ENCODE measurements around the gene FAM181A.

The FAM181A gene

DNA sequence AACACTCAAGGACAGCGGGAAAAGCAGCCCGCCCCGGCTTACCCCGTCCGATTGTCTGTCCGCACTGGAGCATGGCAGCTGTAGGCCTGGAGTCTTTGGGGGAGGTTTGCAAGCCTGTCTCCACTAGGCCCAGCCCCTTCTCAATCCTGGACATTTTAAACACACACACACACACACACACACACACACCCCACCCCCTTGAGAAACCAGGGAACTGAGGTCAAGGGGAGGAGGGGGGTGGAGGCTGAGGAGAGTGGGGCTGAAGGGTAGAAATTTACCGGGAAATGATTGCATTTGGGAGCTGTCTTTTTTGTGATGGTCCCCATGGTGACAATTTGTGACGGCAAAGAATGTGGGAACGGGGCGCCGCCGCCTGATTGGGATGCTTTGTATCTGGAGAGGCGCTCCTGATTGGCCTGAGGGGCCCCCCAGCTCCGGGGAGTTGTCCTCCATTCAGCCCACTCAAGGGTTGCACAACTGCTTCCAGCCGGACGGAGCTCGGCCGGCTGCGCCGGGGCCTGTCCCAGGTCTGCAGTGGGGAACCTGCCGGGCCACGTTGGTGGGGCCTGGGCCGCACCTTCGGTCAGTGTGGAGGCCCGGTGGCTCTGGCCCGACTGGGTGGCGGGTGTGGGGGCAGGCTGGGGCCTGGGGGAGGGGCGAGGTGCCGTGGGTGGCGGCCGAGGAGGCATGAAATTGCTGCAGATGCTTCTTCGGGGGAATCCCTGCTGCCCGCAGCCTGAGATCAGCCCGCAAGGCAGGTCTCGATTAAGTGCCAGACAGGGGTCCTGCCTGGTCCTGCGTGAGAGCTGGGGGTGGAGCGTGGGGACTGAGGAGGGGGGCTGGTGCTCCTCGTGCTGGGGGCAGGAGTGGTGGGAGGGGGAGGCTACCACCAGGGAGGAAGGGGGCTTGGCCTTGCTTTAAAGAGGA, at the start of gene FAM181A:
FAM181A (plus strand) TSS at position 472 of the 927 bp plus-strand sequence. CDS start 942 bp downstream, outside the sequence.
- Mint-ChIP-seq H3K27me3 (peaks cover 9% of the 10 kb centered on the region), H3K9me3 (no peaks in the 10 kb centered on the region), H3K4me3 (no peak within 1 kb of the TSS), H3K36me3 (no peaks in the 10 kb centered on the region), H3K27ac (no peak within 1 kb of the TSS), H3K4me1 (no peaks in the 10 kb centered on the region)
- ATAC-seq = peak; percentile 43

DNA sequence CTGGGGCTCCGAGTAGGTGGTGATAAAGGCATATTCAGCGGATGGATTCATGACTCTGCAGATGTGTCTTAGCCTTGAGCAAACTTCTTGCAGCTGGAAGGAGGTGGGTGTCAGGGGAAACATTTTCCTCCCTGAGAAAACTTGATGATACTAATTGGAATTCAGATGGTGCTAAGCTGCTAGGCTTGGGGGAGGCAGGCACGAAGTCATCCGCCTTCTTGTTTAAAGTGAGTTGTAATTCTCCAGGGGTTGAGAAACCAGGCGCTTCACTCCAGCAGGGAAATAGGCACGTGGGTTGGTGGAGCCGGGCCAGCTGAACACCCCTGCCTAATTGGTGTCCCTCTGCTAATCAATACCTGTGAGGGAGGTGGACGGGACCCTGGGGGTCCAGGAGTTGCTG, 48.9 kb upstream of the FAM181A start:
- H3K9me3 Mint-ChIP-seq = peaks cover 7% of the 10 kb centered on the region
- no peaks in the 10 kb centered on the region for H3K36me3 Mint-ChIP-seq
- ATAC-seq = no peak
- H3K27ac Mint-ChIP-seq = no peak overlapping the region
- peaks cover 6% of the 10 kb centered on the region for H3K4me1 Mint-ChIP-seq
- no peak overlapping the region for H3K4me3 Mint-ChIP-seq
- peaks cover 23% of the 10 kb centered on the region for H3K27me3 Mint-ChIP-seq

- no peaks in the 10 kb centered on the region for H3K36me3 Mint-ChIP-seq
- H3K9me3 Mint-ChIP-seq = peaks cover 7% of the 10 kb centered on the region
- ATAC-seq = no peak
- no peak overlapping the region for H3K27ac Mint-ChIP-seq
- no peak overlapping the region for H3K4me3 Mint-ChIP-seq
- peaks cover 23% of the 10 kb centered on the region for H3K27me3 Mint-ChIP-seq
- peaks cover 6% of the 10 kb centered on the region for H3K4me1 Mint-ChIP-seq
These were observed 48.3 kb upstream of the FAM181A start for GRCh38 chr14:93878871-93879270.

DNA sequence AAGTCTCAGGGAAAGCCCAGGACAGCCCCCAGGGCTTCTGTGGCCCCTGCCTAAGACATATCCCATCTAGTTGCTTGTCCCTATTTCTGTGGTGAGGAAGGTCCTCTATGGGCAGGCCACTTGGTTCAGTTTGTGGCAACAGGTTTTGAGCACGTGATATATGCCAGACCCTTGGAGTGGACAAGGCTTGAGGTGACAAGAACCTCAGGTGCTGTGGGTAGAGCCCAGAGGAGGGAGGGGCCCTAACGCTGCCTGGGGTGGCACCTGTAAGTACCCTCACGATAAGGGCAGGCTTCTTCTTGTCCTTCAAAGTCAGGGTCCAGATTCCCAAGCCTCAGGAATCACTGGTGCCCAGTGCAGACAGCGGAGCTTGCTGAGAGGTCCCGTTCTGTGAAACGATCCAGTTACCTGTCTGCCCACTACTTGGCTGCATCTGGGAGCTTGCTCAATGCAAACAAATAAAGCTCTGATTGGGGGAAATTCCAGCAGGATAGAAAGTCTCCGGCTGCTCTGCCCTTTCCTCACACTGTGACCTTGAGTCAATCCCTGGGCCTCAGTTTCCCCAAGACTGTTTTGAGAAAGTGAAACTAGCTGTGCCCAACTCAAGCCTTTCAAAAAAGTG, 47.7 kb upstream of the FAM181A start:
- H3K4me3 Mint-ChIP-seq = no peak overlapping the region
- peaks cover 6% of the 10 kb centered on the region for H3K4me1 Mint-ChIP-seq
- H3K27me3 Mint-ChIP-seq = peaks cover 23% of the 10 kb centered on the region
- no peak overlapping the region for H3K27ac Mint-ChIP-seq
- no peaks in the 10 kb centered on the region for H3K36me3 Mint-ChIP-seq
- ATAC-seq = no peak
- peaks cover 7% of the 10 kb centered on the region for H3K9me3 Mint-ChIP-seq

DNA sequence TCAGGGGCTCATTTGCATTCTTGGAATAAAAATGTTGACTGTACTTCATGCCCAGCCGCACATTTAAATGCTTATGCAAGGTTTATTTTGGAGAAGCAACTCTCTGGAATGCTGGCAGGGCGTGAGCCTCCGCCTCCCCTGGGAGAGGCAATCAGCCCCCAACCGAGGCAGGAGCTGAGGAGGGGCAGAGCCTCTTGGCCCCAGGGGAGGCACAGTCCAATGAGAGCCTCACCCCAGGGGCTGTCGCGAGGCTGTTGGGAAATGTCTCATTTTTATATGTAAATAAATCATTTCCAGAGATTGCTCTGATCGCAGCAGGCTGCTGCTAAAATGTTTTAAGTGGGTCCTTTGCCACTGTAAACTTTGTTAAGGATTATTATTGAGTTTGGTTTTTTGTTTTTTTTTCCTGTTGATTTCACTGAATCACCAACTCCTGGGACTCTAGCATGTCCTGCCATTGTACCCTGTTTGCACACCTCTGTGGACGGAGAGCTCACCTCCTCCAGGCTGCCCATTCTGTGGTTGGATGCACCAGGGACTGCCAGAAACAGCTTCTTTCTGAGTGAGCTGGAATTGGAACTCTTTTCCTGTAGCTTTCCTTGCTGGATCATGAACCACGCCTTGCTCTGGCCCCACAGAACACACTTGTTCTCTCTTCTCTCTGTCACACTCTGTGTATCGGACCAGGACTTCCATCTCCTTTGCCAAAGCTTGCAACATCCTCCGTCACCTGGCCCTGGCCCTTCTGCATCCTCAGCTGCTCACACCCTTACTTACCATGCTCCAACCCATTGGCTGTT, 46.9 kb upstream of the FAM181A start:
- no peak overlapping the region for H3K4me3 Mint-ChIP-seq
- peaks cover 12% of the 10 kb centered on the region for H3K9me3 Mint-ChIP-seq
- no peak for ATAC-seq
- H3K4me1 Mint-ChIP-seq = peaks cover 6% of the 10 kb centered on the region
- H3K36me3 Mint-ChIP-seq = no peaks in the 10 kb centered on the region
- peaks cover 23% of the 10 kb centered on the region for H3K27me3 Mint-ChIP-seq
- H3K27ac Mint-ChIP-seq = no peak overlapping the region

GRCh38 chr14:93884950-93885349, 42.2 kb upstream of the FAM181A start:
- Mint-ChIP-seq H3K4me3 (no peak overlapping the region), H3K27me3 (peaks cover 31% of the 10 kb centered on the region), H3K36me3 (no peaks in the 10 kb centered on the region), H3K4me1 (peaks cover 6% of the 10 kb centered on the region), H3K9me3 (peaks cover 15% of the 10 kb centered on the region), H3K27ac (no peak overlapping the region)
- ATAC-seq = no peak

- Mint-ChIP-seq H3K36me3 (no peaks in the 10 kb centered on the region), H3K4me3 (no peak overlapping the region), H3K27me3 (peaks cover 41% of the 10 kb centered on the region), H3K9me3 (peaks cover 11% of the 10 kb centered on the region), H3K27ac (no peak overlapping the region), H3K4me1 (no peaks in the 10 kb centered on the region)
- no peak for ATAC-seq
These were observed 38.1 kb upstream of the FAM181A start for GRCh38 chr14:93888995-93889394.

- H3K4me1 Mint-ChIP-seq = no peaks in the 10 kb centered on the region
- peaks cover 41% of the 10 kb centered on the region for H3K27me3 Mint-ChIP-seq
- no peak overlapping the region for H3K4me3 Mint-ChIP-seq
- H3K36me3 Mint-ChIP-seq = no peaks in the 10 kb centered on the region
- H3K9me3 Mint-ChIP-seq = peaks cover 9% of the 10 kb centered on the region
- no peak for ATAC-seq
- no peak overlapping the region for H3K27ac Mint-ChIP-seq
These were observed 37.2 kb upstream of the FAM181A start for GRCh38 chr14:93889739-93890483.

- Mint-ChIP-seq H3K9me3 (no peaks in the 10 kb centered on the region), H3K4me3 (no peak overlapping the region), H3K4me1 (no peaks in the 10 kb centered on the region), H3K36me3 (no peaks in the 10 kb centered on the region), H3K27ac (no peak overlapping the region), H3K27me3 (peaks cover 48% of the 10 kb centered on the region)
- ATAC-seq = no peak
These were observed 35.2 kb upstream of the FAM181A start for GRCh38 chr14:93891756-93892504.

DNA sequence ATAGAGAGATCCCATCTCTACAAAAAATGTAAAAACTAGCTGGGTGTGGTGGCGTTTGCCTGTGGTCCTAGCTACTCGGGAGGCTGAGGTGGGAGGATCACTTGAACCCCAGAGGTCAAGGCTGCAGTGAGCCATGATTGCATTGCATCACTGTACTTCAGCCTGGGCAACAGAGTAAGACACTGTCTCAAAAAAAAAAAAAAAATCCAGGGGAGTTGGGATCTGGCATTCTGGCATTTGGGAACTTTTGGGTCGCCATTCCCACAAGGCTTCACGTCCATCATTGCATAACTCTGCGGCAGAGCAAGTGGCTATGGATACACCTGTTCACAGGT, 34.7 kb upstream of the FAM181A start:
- no peak overlapping the region for H3K27ac Mint-ChIP-seq
- H3K9me3 Mint-ChIP-seq = no peaks in the 10 kb centered on the region
- H3K36me3 Mint-ChIP-seq = no peaks in the 10 kb centered on the region
- H3K4me3 Mint-ChIP-seq = no peak overlapping the region
- H3K4me1 Mint-ChIP-seq = no peaks in the 10 kb centered on the region
- no peak for ATAC-seq
- H3K27me3 Mint-ChIP-seq = peaks cover 48% of the 10 kb centered on the region

DNA sequence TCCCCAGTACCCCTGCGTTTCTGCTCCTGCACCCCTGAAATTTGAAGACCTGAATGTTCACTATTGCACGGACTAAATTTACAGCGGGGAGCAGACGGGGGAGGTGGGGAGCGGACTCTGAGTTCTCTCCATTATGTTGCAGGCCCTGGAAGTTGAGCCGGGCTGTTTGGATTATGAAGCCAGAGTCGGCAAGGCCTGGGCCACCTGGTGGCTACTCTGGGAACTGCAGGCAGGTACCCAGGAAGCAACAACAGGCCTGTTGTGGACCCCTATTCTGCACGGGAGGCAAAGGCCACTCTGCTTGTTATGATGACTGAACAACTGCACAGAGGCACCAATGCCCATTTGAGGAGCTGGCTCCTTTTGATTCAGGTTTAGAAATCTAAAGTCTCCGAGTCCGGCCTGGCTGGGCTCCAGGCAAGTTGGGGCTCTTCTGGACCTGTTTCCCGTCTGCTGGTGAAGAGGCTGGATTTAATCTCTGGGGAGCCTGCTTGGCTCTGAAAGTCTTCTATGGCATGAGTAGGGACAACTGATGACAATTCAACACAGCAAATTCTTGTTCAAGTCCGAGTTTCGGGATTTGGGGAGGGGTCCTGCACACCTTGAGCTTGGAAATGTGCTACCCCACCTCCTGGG, 34.1 kb upstream of the FAM181A start:
- ATAC-seq = peak; percentile 58
- Mint-ChIP-seq H3K36me3 (no peaks in the 10 kb centered on the region), H3K4me3 (no peak overlapping the region), H3K9me3 (no peaks in the 10 kb centered on the region), H3K27me3 (peaks cover 43% of the 10 kb centered on the region), H3K27ac (no peak overlapping the region), H3K4me1 (no peaks in the 10 kb centered on the region)

GRCh38 chr14:93893661-93894261, 33.4 kb upstream of the FAM181A start:
- ATAC-seq = no peak
- no peak overlapping the region for H3K27ac Mint-ChIP-seq
- peaks cover 36% of the 10 kb centered on the region for H3K27me3 Mint-ChIP-seq
- no peaks in the 10 kb centered on the region for H3K36me3 Mint-ChIP-seq
- H3K4me3 Mint-ChIP-seq = no peak overlapping the region
- H3K4me1 Mint-ChIP-seq = no peaks in the 10 kb centered on the region
- H3K9me3 Mint-ChIP-seq = no peaks in the 10 kb centered on the region

GRCh38 chr14:93895023-93895604, 32.0 kb upstream of the FAM181A start:
- ATAC-seq = no peak
- Mint-ChIP-seq H3K36me3 (no peaks in the 10 kb centered on the region), H3K4me1 (no peaks in the 10 kb centered on the region), H3K27me3 (peaks cover 32% of the 10 kb centered on the region), H3K9me3 (peaks cover 3% of the 10 kb centered on the region), H3K4me3 (no peak overlapping the region), H3K27ac (no peak overlapping the region)

Measured in stimulated activated memory B cell treated with anti-CD40 and anti-IgM and Interleukin-4, amounts not matched to agents 10 μg/mL and 1 μg/mL and 100 μg/mL, for 72 hours (primary cell).